K562 (cell line): ENCODE measurements around the gene CLDN20. TPM values are rescaled to one million over a fixed set of nuclear protein-coding genes. Genes with fewer than 3 reads are reported as not detected.

Experiments
- ATAC-seq: fragments of 200-7000 bp; cut with Tn5 transposase; 3 replicates; pipeline ENCODE4 v1.9.1; 2020; ENCODE audit warnings: moderate library complexity
- BruUV-seq: library from RNA; stranded (reverse); fragments of 400-500 nt; replicated peaks from 2 replicates; lab custom pipeline; 2021; lab: Mats Ljungman, UMichigan
- CTCF ChIA-PET: fragments of 300-600 bp; formaldehyde crosslinking; extraction: SDS; loops from one replicate; lab custom pipeline; 2021; ENCODE audit warnings: low intra/inter-chr PET ratio; lab: Yijun Ruan, JAX
- POLR2A ChIA-PET: fragments of 300-600, 350-650 bp; sonication (Branson Sonifier 250); formaldehyde crosslinking; extraction: SDS; loops from one replicate; lab custom pipeline; 2021; ENCODE audit warnings: antibody characterized with exemption, inconsistent platforms; lab: Yijun Ruan, JAX
- DNase-seq, 4 experiments: peaks; one replicate each; pipeline versions ENCODE4 v3.0.0 to v3.0.0-alpha.2; 2011 to 2018; ENCODE audit warnings: low spot score in 3 of 4, mixed read lengths in 3 of 4; ENCODE audit errors: extremely low read depth in 1 of 4
- FAIRE-seq: peaks from 2 replicates; lab custom pipeline; 2011; peaks lifted over from hg19 to GRCh38; lab: Jason Lieb, UNC
- H2AFZ ChIP-seq: 2 replicates; pipeline ENCODE4 v1.6.0; 2011; ENCODE audit warnings: low read depth, low read length, control low read depth, inconsistent platforms
- H3K27ac ChIP-seq: fragments of 200-600 bp; 3 replicates; pipeline ENCODE4 v1.8.0; 2011; ENCODE audit warnings: low read depth, mild to moderate bottlenecking, control low read depth, inconsistent platforms, low read length, moderate library complexity, mixed read lengths; ENCODE audit errors: extremely low read depth
- H3K27me3 ChIP-seq, 2 experiments: fragments of 300-600 bp in 1 of 2; 2 replicates in 1 of 2; 3 replicates in 1 of 2; pipeline versions ENCODE4 v1.6.0 to v1.8.0; 2011; ENCODE audit warnings: inconsistent platforms in 2 of 2, low read length in 2 of 2, mild to moderate bottlenecking in 1 of 2, mixed read lengths in 1 of 2, moderate library complexity in 1 of 2; ENCODE audit not compliant: control insufficient read depth in 2 of 2, insufficient read depth in 2 of 2
- H3K36me3 ChIP-seq: fragments of 300-600 bp; 3 replicates; pipeline ENCODE4 v1.8.0; 2011; ENCODE audit warnings: mild to moderate bottlenecking, low read length, inconsistent platforms; ENCODE audit not compliant: control insufficient read depth, insufficient read depth
- H3K4me1 ChIP-seq, 2 experiments: fragments of 200-600 bp in 1 of 2; replicated peaks in 1 of 2; 2 replicates in 1 of 2; 3 replicates in 1 of 2; pipeline versions ENCODE4 v1.5.1 to v1.8.0; 2011; ENCODE audit warnings: inconsistent platforms in 2 of 2, low read length in 2 of 2, mild to moderate bottlenecking in 1 of 2, mixed read lengths in 1 of 2, moderate library complexity in 1 of 2; ENCODE audit not compliant: control insufficient read depth in 2 of 2, insufficient read depth in 2 of 2
- H3K4me2 ChIP-seq: 2 replicates; pipeline ENCODE4 v1.6.1; 2011; ENCODE audit warnings: low read length, control low read depth, inconsistent platforms, mixed read lengths; ENCODE audit not compliant: insufficient read depth
- H3K4me3 ChIP-seq: fragments of 200-600 bp; sonication (generic), shearing (Covaris generic); 2 replicates; pipeline ENCODE4 v1.5.1; 2016; ENCODE audit warnings: control low read depth, inconsistent platforms
- H3K79me2 ChIP-seq: fragments of 200-600 bp; 3 replicates; pipeline ENCODE4 v1.8.0; 2011; ENCODE audit warnings: low read length, inconsistent platforms; ENCODE audit not compliant: control insufficient read depth, insufficient read depth
- H3K9ac ChIP-seq, 2 experiments: 2 replicates each; pipeline versions ENCODE4 v1.6.0 to v1.6.1; 2011; ENCODE audit warnings: low read depth in 2 of 2, low read length in 2 of 2, control low read depth in 1 of 2, inconsistent platforms in 1 of 2, mild to moderate bottlenecking in 1 of 2, mixed read lengths in 1 of 2; ENCODE audit not compliant: insufficient read depth in 1 of 2
- H3K9me1 ChIP-seq: one replicate; pipeline ENCODE4 v1.6.0; 2011; ENCODE audit warnings: inconsistent platforms, mild to moderate bottlenecking, low read length, moderate library complexity; ENCODE audit not compliant: control insufficient read depth, insufficient read depth
- H3K9me3 ChIP-seq: replicated peaks from 2 replicates; pipeline ENCODE4 v1.5.1; 2011; ENCODE audit warnings: low read depth, low read length, inconsistent platforms; ENCODE audit not compliant: control insufficient read depth, insufficient read depth
- H4K20me1 ChIP-seq: replicated peaks from 2 replicates; pipeline ENCODE4 v1.6.1; 2011; ENCODE audit warnings: low read length, inconsistent platforms, mixed read lengths; ENCODE audit not compliant: control insufficient read depth, insufficient read depth
- CSDE1 ChIP-seq, 2 experiments: fragments of 450-650 bp; IDR thresholded peaks; 2 replicates each; pipeline ENCODE4 v1.6.1; 2016; ENCODE audit warnings: mild to moderate bottlenecking in 1 of 2
- CUX1 ChIP-seq: fragments of 200-800 bp; sonication (Bioruptor generic); IDR thresholded peaks from 2 replicates; pipeline ENCODE4 v1.6.1; 2016; ENCODE audit warnings: missing genetic modification characterization, missing compliant biosample characterization
- HDAC8 ChIP-seq: fragments of 450-650 bp; IDR thresholded peaks from 2 replicates; pipeline ENCODE4 v1.6.1; 2016; ENCODE audit warnings: mild to moderate bottlenecking, missing genetic modification characterization, moderate library complexity, missing compliant biosample characterization
- MECOM ChIP-seq: fragments of 250-450 bp; sonication (Bioruptor Pico); IDR thresholded peaks from 2 replicates; pipeline ENCODE4 v1.8.0; 2022; ENCODE audit warnings: inconsistent platforms
- NR2F6 ChIP-seq: fragments of 450-650 bp; formaldehyde crosslinking; IDR thresholded peaks from 2 replicates; pipeline ENCODE4 v1.4.0; 2020; ENCODE audit warnings: mild to moderate bottlenecking
- PHF21A ChIP-seq: fragments of 450-650 bp; IDR thresholded peaks from 2 replicates; pipeline ENCODE4 v1.6.1; 2017; ENCODE audit warnings: low read depth, borderline replicate concordance
- TRIM24 ChIP-seq, 2 experiments: fragments of 450-650 bp; IDR thresholded peaks; 2 replicates each; pipeline ENCODE4 v1.6.1; 2016
- ZKSCAN8 ChIP-seq: fragments of 200-800 bp; sonication (Bioruptor generic); IDR thresholded peaks from 2 replicates; pipeline ENCODE4 v1.6.1; 2016; ENCODE audit warnings: missing genetic modification characterization, missing compliant biosample characterization
- ZNF347 ChIP-seq: fragments of 450-650 bp; formaldehyde crosslinking; IDR thresholded peaks from 2 replicates; pipeline ENCODE4 v1.4.0; 2020; ENCODE audit warnings: low read depth, mild to moderate bottlenecking, moderate library complexity
- WGBS: fragments of 100-300 bp; shearing (Covaris generic); methylation state at CpG from one replicate; pipeline ENCODE4 v1.1.6; 2016; ENCODE audit warnings: low coverage, mixed read lengths; ENCODE audit not compliant: insufficient coverage; ENCODE audit errors: missing lambda C conversion rate; 5-methylcytosine and 5-hydroxymethylcytosine counted together
- in situ Hi-C: fragments of 300-500 bp; cut with MboI; formaldehyde crosslinking; loops from 4 replicates; pipeline ENCODE4 v1.15.0; 2018; ENCODE audit warnings: inconsistent platforms, mixed read lengths
- intact Hi-C: fragments of 100-400 bp; cut with micrococcal nuclease; formaldehyde crosslinking; loops from 2 replicates; pipeline ENCODE4 v1.14.2; 2022
- polyA plus RNA-seq, 8 experiments: library from polyadenylated mRNA; depleted of rRNA in 4 of 8; stranded (reverse) in 5 of 8; unstranded in 3 of 8; fragments of >200 nt; fragmentation: Nextera tagmentation in 2 of 8; fragmentation: Illumina TruSeq in 1 of 8; extraction: Ambion mirVana in 2 of 8; extraction: Trizol in 1 of 8; gene quantifications; 2 replicates each; pipeline versions ENCODE4 v1.2.1 to v1.2.3, GENCODE V29; 2011 to 2014; ENCODE audit warnings: inconsistent platforms in 1 of 8, missing spikeins in 1 of 8
- total RNA-seq, 7 experiments: library from RNA; depleted of rRNA in 6 of 7; stranded (reverse); fragments of >200 nt in 6 of 7; fragmentation: Illumina TruSeq in 2 of 7; extraction: Trizol in 2 of 7; gene quantifications; 2 replicates each; pipeline versions ENCODE4 v1.2.1 to v1.2.3, GENCODE V29; 2011 to 2021; ENCODE audit warnings: low replicate concordance in 1 of 7
- TF ChIP-seq, protein P1 (sequence below): sonication (generic); formaldehyde crosslinking; IDR thresholded peaks from 2 replicates; pipeline ENCODE4 v1.8.0; 2022; ENCODE audit warnings: missing genetic modification reagents, mild to moderate bottlenecking, borderline replicate concordance

Gene CLDN20
- total and polyA plus RNA-seq, 9 of the 15 experiments (the other 6 are each of a cell fraction or from before 2014, with no cell fraction given) = not detected

- Histone ChIP-seq H3K27me3 (peaks cover 19 to 44% of the 10 kb centered on the region in 2 experiments; a peak in 4 of 5 replicates), H3K4me3 (no peak overlapping the region), H3K79me2 (no peaks in the 10 kb centered on the region), H3K36me3 (no peaks in the 10 kb centered on the region), H3K4me2 (no peak overlapping the region), H4K20me1 (no peaks in the 10 kb centered on the region), H3K27ac (no peak overlapping the region), H3K4me1 (no peaks in the 10 kb centered on the region), H2AFZ (no peak overlapping the region), H3K9ac (no peak overlapping the region), H3K9me3 (no peaks in the 10 kb centered on the region), H3K9me1 (no peaks in the 10 kb centered on the region)
- FAIRE-seq (no peak), ATAC-seq (no peak), DNase-seq (no peak)
- no TSS peak for BruUV-seq
- TF ChIP-seq ZKSCAN8 (CRISPR knock-in tag) (no peak), ZNF347 (CRISPR knock-in tag) (no peak), MECOM (CRISPR knock-in tag) (no peak), PHF21A (no peak), CSDE1 (IDR thresholded peaks at IDR 0.05) (no peak), TRIM24 (IDR thresholded peaks at IDR 0.05) (no peak), NR2F6 (no peak), CUX1 (CRISPR knock-in tag) (no peak), HDAC8 (no peak)
- TF ChIP-seq, protein P1, sequence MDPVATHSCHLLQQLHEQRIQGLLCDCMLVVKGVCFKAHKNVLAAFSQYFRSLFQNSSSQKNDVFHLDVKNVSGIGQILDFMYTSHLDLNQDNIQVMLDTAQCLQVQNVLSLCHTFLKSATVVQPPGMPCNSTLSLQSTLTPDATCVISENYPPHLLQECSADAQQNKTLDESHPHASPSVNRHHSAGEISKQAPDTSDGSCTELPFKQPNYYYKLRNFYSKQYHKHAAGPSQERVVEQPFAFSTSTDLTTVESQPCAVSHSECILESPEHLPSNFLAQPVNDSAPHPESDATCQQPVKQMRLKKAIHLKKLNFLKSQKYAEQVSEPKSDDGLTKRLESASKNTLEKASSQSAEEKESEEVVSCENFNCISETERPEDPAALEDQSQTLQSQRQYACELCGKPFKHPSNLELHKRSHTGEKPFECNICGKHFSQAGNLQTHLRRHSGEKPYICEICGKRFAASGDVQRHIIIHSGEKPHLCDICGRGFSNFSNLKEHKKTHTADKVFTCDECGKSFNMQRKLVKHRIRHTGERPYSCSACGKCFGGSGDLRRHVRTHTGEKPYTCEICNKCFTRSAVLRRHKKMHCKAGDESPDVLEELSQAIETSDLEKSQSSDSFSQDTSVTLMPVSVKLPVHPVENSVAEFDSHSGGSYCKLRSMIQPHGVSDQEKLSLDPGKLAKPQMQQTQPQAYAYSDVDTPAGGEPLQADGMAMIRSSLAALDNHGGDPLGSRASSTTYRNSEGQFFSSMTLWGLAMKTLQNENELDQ (CRISPR knock-in tag) = no peak
- 2% methylated on average over 4 of the region's 4 CpGs for WGBS
- intact Hi-C loops = no loop called here
- ChIA-PET CTCF (no interaction called here), POLR2A (interaction anchor here (0.5 to 2.0 kb wide), 4 partner anchors 12 to 638 kb away, joined by 3 to 9 read pairs (median 4); no protein-coding TSS in a partner anchor)
- in situ Hi-C loops = no loop called here
These were observed 29.1 kb upstream of the CLDN20 start for GRCh38 chr6:155234687-155235086.
